ENCODE data around the gene SEMA3G. TPM values are rescaled to one million over a fixed set of nuclear protein-coding genes. Genes with fewer than 3 reads are reported as not detected.

The SEMA3G gene
- total and polyA plus RNA-seq, 11 donors, result 11.4 to 29.0 (median 14.4) TPM

GRCh38 chr3:52403955-52404354 is 40.9 kb downstream of the SEMA3G start:
- ATAC-seq, result no peak
- peaks cover 0 to 88% (median 76%) of the 10 kb centered on the region in 9 donors for H3K36me3 ChIP-seq
- H3K4me1 ChIP-seq, result peaks cover 0 to 33% (median 15%) of the 10 kb centered on the region in 12 donors
- intact Hi-C loops (cut with DNase I), result loop anchor here in 4 of 10 donors (5.0 to 10.0 kb wide), 4 partner anchors 119 to 919 kb away; partner anchors contain the start of genes GLYCTK (in 1 of the 4) and TWF2 (in 1 of the 4)
- no peak overlapping the region for H3K27ac ChIP-seq
- H3K27me3 ChIP-seq, result no peaks in the 10 kb centered on the region
- H3K9me3 ChIP-seq, result no peaks in the 10 kb centered on the region
- TF ChIP-seq CTCF (IDR thresholded peaks at IDR 0.05) (no peak), POLR2A (IDR thresholded peaks at IDR 0.05) (no peak)
- DNase-seq, result peak in 3 of 5 donors; percentile 42 to 53 (median 44)
- H3K4me3 ChIP-seq, result no peak overlapping the region
- 87 to 92% (median 89%) methylated on average over 2 to 3 of the region's 3 CpGs for WGBS, 4 donors

- Histone ChIP-seq H3K27me3 (no peaks in the 10 kb centered on the region), H3K36me3 (peaks cover 0 to 88% (median 76%) of the 10 kb centered on the region in 9 donors), H3K4me1 (peaks cover 0 to 27% (median 10%) of the 10 kb centered on the region in 12 donors), H3K4me3 (no peak overlapping the region), H3K9me3 (no peaks in the 10 kb centered on the region), H3K27ac (no peak overlapping the region)
- TF ChIP-seq POLR2A (IDR thresholded peaks at IDR 0.05), result no peak
- no peak for TF ChIP-seq CTCF (IDR thresholded peaks at IDR 0.05)
- intact Hi-C loops (cut with DNase I), result loop anchor here in 4 of 10 donors (5.0 to 10.0 kb wide), 4 partner anchors 119 to 919 kb away; partner anchors contain the start of genes GLYCTK (in 1 of the 4) and TWF2 (in 1 of the 4)
- no peak for ATAC-seq
- DNase-seq, result peak in 3 of 5 donors; percentile 13 to 60 (median 20)
- 91 to 95% (median 93%) methylated on average over 18 to 19 of the region's 19 CpGs for WGBS, 4 donors
Observed at GRCh38 chr3:52403271-52403841, 41.5 kb downstream of the SEMA3G start.

GRCh38 chr3:52402706-52403270 is 42.1 kb downstream of the SEMA3G start:
- TF ChIP-seq CTCF (IDR thresholded peaks at IDR 0.05) (no peak), POLR2A (IDR thresholded peaks at IDR 0.05) (no peak)
- no peaks in the 10 kb centered on the region for H3K27me3 ChIP-seq
- no peak for ATAC-seq
- H3K4me1 ChIP-seq, result peaks cover 0 to 21% (median 7%) of the 10 kb centered on the region in 12 donors
- WGBS, 4 donors, result 92 to 95% (median 94%) methylated on average over 7 to 11 of the region's 11 CpGs
- intact Hi-C loops (cut with DNase I), result loop anchor here in 4 of 10 donors (5.0 to 10.0 kb wide), 4 partner anchors 118 to 918 kb away; partner anchors contain the start of genes GLYCTK (in 1 of the 4) and TWF2 (in 1 of the 4)
- H3K9me3 ChIP-seq, result no peaks in the 10 kb centered on the region
- no peak overlapping the region for H3K4me3 ChIP-seq
- peaks cover 0 to 82% (median 72%) of the 10 kb centered on the region in 9 donors for H3K36me3 ChIP-seq
- peak in 2 of 5 donors; percentile 13 to 25 for DNase-seq
- no peak overlapping the region for H3K27ac ChIP-seq

- DNase-seq (peak in 2 of 5 donors; percentile 15 to 24), ATAC-seq (no peak)
- WGBS, 4 donors, result 89 to 95% (median 93%) methylated on average over 11 to 16 of the region's 16 CpGs
- TF ChIP-seq POLR2A (IDR thresholded peaks at IDR 0.05) (no peak), CTCF (IDR thresholded peaks at IDR 0.05) (no peak)
- peaks cover 0 to 21% (median 3%) of the 10 kb centered on the region in 12 donors for H3K4me1 ChIP-seq
- H3K27ac ChIP-seq, result no peak overlapping the region
- H3K9me3 ChIP-seq, result no peaks in the 10 kb centered on the region
- no peak overlapping the region for H3K4me3 ChIP-seq
- H3K36me3 ChIP-seq, result peaks cover 0 to 76% (median 65%) of the 10 kb centered on the region in 9 donors
- H3K27me3 ChIP-seq, result no peaks in the 10 kb centered on the region
- intact Hi-C loops (cut with DNase I), result loop anchor here in 4 of 10 donors (5.0 to 10.0 kb wide), 4 partner anchors 117 to 917 kb away; partner anchors contain the start of genes GLYCTK (in 1 of the 4) and TWF2 (in 1 of the 4)
Observed at GRCh38 chr3:52402101-52402521, 42.8 kb downstream of the SEMA3G start.

All from heart left ventricle (tissue), 16 donors.